ENCODE results near the gene FAM170B.

DNA sequence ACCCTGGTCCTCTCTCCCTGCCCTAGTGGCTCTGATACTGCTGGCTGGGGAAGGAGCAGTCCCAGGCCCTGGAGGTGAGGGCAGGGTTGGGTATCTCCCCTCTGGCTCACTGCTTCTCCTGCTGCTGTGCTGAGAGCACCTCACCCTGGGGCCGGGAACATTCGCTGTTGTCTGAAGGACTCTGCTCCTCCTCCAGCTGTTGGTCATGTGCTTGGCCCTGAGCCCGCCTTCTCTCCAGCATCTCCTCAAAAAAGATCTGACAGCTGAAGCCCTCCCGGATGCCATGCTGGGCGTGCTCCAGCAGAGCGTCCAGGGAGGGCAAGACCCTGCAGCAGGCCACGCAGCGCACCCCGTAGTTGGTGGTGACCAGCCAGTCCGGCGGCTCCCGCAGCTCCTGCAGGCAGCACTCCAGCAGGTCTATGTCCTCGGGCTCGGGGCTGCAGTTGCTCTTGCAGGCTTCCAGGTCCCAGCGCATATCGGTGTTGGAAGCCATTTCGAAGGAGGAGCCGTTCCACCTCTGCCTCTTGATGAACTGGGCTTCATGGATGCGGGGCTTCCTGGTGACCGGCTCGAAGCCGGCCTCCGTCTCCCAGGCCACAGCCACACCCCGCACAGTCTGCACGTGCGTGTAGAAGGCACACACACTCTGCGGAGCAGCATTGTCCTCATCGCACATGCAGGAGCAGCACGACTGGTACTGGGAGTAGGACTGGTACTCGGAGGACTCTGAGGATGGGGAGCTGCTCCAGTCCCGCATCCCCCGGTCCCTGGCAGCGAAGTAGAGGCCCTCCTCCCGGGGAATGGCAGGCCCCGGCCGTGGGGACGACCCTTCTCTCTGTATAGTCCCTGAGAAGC lies 2.1 kb downstream of the FAM170B start:
- TF ChIP-seq, protein P1, sequence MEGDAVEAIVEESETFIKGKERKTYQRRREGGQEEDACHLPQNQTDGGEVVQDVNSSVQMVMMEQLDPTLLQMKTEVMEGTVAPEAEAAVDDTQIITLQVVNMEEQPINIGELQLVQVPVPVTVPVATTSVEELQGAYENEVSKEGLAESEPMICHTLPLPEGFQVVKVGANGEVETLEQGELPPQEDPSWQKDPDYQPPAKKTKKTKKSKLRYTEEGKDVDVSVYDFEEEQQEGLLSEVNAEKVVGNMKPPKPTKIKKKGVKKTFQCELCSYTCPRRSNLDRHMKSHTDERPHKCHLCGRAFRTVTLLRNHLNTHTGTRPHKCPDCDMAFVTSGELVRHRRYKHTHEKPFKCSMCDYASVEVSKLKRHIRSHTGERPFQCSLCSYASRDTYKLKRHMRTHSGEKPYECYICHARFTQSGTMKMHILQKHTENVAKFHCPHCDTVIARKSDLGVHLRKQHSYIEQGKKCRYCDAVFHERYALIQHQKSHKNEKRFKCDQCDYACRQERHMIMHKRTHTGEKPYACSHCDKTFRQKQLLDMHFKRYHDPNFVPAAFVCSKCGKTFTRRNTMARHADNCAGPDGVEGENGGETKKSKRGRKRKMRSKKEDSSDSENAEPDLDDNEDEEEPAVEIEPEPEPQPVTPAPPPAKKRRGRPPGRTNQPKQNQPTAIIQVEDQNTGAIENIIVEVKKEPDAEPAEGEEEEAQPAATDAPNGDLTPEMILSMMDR (conservative IDR thresholded peaks at IDR 0.05 in 1 of 2, IDR thresholded peaks at IDR 0.05 in 1 of 2; ENCODE audit: extremely low read depth in 1 of 2, insufficient read depth in 1 of 2, low read depth in 1 of 2, low read length in 2 of 2) = no peak
- no peak for TF ChIP-seq EZH2 (IDR thresholded peaks at IDR 0.05; ENCODE audit: borderline replicate concordance, low read length)

All from mammary epithelial cell (primary cell).